Fibroblast of upper back skin (primary cell): ENCODE data around the gene TULP4.
"Not testable (repeated sequence)": the region's sequence is repeated elsewhere in the genome, so short reads cannot be mapped to it uniquely, and the experiment has no call there.

Experiments
- DNase-seq: peaks from one replicate; pipeline ENCODE4 v3.0.0-alpha.2; 2013

The TULP4 gene

GRCh38 chr6:158361961-158362669 lies 49.9 kb downstream of the TULP4 start:
- DNase-seq: no peak

GRCh38 chr6:158366363-158366762 lies 54.1 kb downstream of the TULP4 start:
- no peak for DNase-seq

- DNase-seq: no peak
Observed at GRCh38 chr6:158367816-158368215, 55.6 kb downstream of the TULP4 start.

- DNase-seq: no peak
Observed at GRCh38 chr6:158369241-158369640, 57.0 kb downstream of the TULP4 start.

- no peak for DNase-seq
Observed at GRCh38 chr6:158370805-158371204, 58.5 kb downstream of the TULP4 start.

GRCh38 chr6:158371261-158371660 lies 59.0 kb downstream of the TULP4 start:
- DNase-seq: no peak

- no peak for DNase-seq
Observed at GRCh38 chr6:158372574-158372973, 60.3 kb downstream of the TULP4 start.

- no peak for DNase-seq
Observed at GRCh38 chr6:158373214-158373613, 60.9 kb downstream of the TULP4 start.

- DNase-seq: no peak
Observed at GRCh38 chr6:158374020-158374419, 61.8 kb downstream of the TULP4 start.

- peak; percentile 52 for DNase-seq
Observed at GRCh38 chr6:158376631-158377081, 64.4 kb downstream of the TULP4 start.

GRCh38 chr6:158377860-158378259 lies 65.6 kb downstream of the TULP4 start:
- peak; percentile 17 for DNase-seq

- DNase-seq: no peak
Observed at GRCh38 chr6:158379336-158379735, 67.1 kb downstream of the TULP4 start.

GRCh38 chr6:158381214-158381613 lies 68.9 kb downstream of the TULP4 start:
- no peak for DNase-seq

GRCh38 chr6:158382491-158382890 lies 70.2 kb downstream of the TULP4 start:
- DNase-seq: no peak

- no peak for DNase-seq
Observed at GRCh38 chr6:158383057-158383456, 70.8 kb downstream of the TULP4 start.

- no peak for DNase-seq
Observed at GRCh38 chr6:158383542-158383941, 71.3 kb downstream of the TULP4 start.

GRCh38 chr6:158384671-158385110 lies 72.4 kb downstream of the TULP4 start:
- DNase-seq: no peak

- no peak for DNase-seq
Observed at GRCh38 chr6:158387036-158387435, 74.8 kb downstream of the TULP4 start.

- DNase-seq: no peak
Observed at GRCh38 chr6:158387578-158387977, 75.3 kb downstream of the TULP4 start.

GRCh38 chr6:158388727-158389126 lies 76.5 kb downstream of the TULP4 start:
- DNase-seq: no peak

- DNase-seq: no peak
Observed at GRCh38 chr6:158389193-158389919, 77.1 kb downstream of the TULP4 start.

- no peak for DNase-seq
Observed at GRCh38 chr6:158391276-158391675, 79.0 kb downstream of the TULP4 start.

- not testable (repeated sequence) for DNase-seq
Observed at GRCh38 chr6:158391977-158392376, 79.7 kb downstream of the TULP4 start.

GRCh38 chr6:158396136-158396535 lies 83.9 kb downstream of the TULP4 start:
- no peak for DNase-seq
